T-helper 22 cell (primary cell): ENCODE results near the gene SMIM38.

Source experiments
- DNase-seq: peaks from one replicate; pipeline ENCODE4 v3.0.0-alpha.2; 2020; ENCODE audit warnings: low read depth

SMIM38 gene

DNA sequence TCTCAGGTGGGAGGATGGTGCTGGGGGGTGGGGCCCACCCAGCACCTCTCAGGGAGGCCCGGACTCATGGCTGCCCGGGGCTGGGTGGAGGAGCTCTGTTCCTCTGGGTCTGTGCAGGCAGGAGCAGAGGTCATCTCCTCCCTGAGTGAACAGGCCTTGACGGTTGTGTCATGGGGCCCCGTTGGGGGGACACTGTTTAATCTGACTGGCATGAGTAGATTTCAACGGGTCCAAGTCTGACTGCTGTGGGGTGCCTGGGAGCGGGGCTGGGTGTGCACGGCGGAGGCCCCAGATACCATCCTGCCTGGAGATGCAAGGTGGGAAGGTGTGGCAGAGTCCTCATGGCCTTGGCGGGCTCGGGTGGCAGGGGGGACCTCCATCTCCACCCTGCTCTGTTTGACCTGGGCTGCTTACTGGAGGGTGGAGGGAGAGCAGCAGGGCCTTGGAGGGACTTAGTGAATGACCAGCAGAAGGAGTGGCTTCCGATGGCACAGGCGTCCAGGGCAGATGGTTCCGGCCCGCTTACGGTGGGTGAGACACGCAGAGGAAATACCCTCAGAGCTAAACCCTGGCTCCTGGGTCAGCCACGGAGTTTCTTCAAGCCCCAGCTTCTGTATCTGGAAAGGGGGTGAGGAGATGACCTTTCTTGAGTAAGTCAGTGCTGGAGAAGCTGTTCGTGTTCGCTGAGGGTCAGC, 48.7 kb downstream of the SMIM38 start:
- DNase-seq, result no peak

DNA sequence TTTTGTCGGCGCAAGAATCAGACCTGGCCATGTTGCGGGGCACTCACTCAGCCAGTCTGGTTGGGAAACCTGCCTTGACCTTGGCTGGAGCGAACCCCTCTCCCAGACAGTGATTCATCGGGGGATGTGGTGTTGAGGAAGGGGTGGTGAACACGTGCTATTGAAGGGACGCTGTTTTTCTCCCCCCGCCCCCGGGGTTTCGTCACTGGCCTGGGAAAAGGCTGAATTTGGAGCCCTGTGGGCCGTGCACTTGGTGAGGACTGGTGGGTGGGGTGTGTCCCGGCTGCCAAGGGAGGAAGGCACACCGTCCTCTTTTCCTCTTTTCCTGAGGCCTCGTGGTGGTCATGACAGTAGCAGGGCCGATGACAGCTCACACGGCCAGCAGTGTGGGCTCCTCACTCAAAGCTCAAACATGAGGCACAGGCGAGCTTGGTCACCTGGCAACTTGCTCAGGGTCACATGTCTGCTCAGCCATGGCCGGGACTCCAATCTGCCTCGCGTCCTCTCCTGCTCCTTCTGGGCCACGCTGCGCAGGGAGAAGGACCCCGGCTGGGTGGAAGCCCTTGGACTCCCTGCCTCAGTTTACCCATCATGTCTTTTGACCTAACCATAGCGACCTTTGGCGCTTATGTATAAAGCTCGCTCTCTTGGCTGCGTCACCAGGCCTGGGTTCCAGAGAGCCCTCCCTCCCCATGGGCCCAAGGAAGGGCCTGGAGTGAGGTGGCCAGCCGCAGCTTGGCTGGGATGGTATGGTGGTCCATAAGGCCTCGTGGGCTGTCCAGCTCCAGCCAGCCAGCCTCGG, 49.4 kb downstream of the SMIM38 start:
- no peak for DNase-seq
